Esophagus squamous epithelium (tissue), 4 donors: Measurements from ENCODE around the gene PRPF8.

Experiments used
- POLR2A ChIP-seq, 4 donors: fragments of 450-650 bp; IDR thresholded peaks; one replicate each; pipeline ENCODE4 v1.6.1; 2017; ENCODE audit warnings: antibody characterized with exemption in 4 of 4, mild to moderate bottlenecking in 4 of 4, moderate library complexity in 3 of 4
- TF ChIP-seq, protein P1 (sequence below), 6 experiments: fragments of 450-650 bp in 4 of 6; fragments of 200-600 bp in 2 of 6; sonication (generic) in 2 of 6; IDR thresholded peaks; one replicate each; pipeline ENCODE4 v1.5.1; 2016 to 2019; ENCODE audit warnings: antibody characterized with exemption in 6 of 6, mild to moderate bottlenecking in 4 of 6, moderate library complexity in 4 of 6

DNA sequence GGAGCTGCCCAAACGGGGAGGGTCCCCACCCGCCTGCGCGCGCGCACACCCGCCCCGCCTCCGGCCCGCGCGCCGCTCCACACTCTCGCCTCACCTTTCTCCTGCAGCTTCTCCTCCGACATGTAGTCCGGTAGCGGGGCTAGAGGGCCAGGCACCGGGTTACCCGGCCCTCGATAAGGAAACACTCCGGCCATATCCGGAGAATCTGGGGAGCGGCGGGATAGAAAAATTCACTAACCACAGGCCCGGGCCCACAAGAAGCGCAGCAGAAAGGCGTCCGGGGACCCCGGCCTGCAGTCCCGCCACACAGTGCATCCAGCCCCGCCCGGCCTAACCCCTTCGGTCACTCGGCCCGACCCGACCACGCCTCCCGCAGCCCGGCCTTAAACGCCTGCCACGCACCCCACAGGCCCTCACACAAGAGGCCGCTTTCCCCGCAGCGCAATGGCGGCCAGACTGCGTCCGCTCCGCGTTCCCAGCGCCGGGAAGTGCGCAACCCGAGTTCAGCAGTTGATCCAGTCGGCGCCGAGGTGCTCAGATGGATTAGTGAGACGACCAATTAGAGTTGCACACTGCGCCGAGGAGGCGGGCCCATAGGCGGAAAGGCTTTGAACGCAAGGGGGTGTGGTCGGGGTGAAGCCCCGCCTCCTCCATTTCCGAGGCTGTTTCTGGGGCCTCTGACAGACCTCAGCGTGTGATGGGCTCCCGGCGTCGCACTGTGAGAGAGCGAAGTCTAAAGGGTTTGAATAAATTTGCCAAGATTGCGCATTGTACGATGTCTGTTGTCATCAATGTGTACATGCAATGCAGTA is at the start of gene PRPF8:
- peak in 3 of 4 donors; percentile 91 to 96 (median 94) for TF ChIP-seq POLR2A (IDR thresholded peaks at IDR 0.05)
- TF ChIP-seq, protein P1, sequence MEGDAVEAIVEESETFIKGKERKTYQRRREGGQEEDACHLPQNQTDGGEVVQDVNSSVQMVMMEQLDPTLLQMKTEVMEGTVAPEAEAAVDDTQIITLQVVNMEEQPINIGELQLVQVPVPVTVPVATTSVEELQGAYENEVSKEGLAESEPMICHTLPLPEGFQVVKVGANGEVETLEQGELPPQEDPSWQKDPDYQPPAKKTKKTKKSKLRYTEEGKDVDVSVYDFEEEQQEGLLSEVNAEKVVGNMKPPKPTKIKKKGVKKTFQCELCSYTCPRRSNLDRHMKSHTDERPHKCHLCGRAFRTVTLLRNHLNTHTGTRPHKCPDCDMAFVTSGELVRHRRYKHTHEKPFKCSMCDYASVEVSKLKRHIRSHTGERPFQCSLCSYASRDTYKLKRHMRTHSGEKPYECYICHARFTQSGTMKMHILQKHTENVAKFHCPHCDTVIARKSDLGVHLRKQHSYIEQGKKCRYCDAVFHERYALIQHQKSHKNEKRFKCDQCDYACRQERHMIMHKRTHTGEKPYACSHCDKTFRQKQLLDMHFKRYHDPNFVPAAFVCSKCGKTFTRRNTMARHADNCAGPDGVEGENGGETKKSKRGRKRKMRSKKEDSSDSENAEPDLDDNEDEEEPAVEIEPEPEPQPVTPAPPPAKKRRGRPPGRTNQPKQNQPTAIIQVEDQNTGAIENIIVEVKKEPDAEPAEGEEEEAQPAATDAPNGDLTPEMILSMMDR (IDR thresholded peaks at IDR 0.05): peak in 3 of 6 experiments; percentile 8 to 16 (median 15)
